Left hindlimb (tissue), 1 donor: ENCODE data around the gene PLPPR2.
A peak's percentile ranks its signal among the peaks of the same experiment; 100 is the strongest.
"Not testable (repeated sequence)": the region's sequence is repeated elsewhere in the genome, so short reads cannot be mapped to it uniquely, and the experiment has no call there.

Source experiments
- DNase-seq: peaks from one replicate; pipeline ENCODE4 v3.0.0-alpha.2; 2018

The PLPPR2 gene

GRCh38 chr19:11340099-11340467 lies 15.1 kb upstream of the PLPPR2 start:
- DNase-seq, result not testable (repeated sequence)

- DNase-seq, result no peak
Observed at GRCh38 chr19:11342429-11342828, 12.8 kb upstream of the PLPPR2 start.

- DNase-seq, result no peak
Observed at GRCh38 chr19:11345122-11345803, 10.0 kb upstream of the PLPPR2 start.

GRCh38 chr19:11346104-11346940 lies 8.9 kb upstream of the PLPPR2 start, which contains the start of the genes CCDC159 and TMEM205:
CCDC159 (plus strand) TSS chr19:11346519; CDS start chr19:11346607, 88 bp downstream.
TMEM205 (minus strand) TSS chr19:11346268; CDS start chr19:11345619, 649 bp downstream.
- peak; percentile 98 for DNase-seq

GRCh38 chr19:11347546-11348039 lies 7.6 kb upstream of the PLPPR2 start:
- DNase-seq, result no peak

GRCh38 chr19:11349171-11349570 lies 6.1 kb upstream of the PLPPR2 start:
- no peak for DNase-seq

DNA sequence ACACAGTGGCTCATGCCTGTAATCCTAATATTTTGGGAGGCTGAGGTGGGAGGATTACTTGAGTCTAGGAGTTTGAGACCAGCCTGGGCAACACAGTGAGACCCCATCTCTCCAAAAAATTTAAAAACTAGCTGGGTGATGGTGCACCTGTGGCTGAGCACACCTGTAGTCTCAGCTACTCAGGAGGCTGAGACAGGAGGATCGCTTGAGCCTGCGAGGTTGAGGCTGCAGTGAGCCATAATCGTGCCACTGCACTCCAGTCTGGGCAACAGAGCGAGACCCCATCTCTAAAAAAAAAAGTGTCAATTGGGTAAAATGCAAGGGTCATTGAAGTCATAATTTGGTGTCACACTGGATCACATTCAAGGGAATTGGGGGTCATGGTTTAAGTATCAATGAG lies 1.1 kb upstream of the PLPPR2 start:
- DNase-seq, result not testable (repeated sequence)

DNA sequence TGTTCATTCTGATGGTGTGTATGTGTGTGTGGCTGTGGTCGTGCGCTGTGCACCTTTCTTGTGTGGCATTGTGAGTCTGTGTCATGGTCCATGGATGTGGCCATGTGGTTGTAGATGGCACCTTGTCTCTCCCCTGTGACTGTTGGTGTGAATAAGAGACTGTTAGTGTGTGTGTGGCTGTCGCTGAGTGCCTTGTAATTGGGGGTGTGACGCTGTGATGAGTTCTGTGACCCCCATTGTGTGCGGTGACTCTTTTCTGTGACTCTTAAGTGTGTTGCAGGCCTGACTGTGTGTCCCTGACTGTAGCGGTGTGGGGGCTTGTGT lies 804 bp downstream of the PLPPR2 start:
- DNase-seq, result no peak

DNA sequence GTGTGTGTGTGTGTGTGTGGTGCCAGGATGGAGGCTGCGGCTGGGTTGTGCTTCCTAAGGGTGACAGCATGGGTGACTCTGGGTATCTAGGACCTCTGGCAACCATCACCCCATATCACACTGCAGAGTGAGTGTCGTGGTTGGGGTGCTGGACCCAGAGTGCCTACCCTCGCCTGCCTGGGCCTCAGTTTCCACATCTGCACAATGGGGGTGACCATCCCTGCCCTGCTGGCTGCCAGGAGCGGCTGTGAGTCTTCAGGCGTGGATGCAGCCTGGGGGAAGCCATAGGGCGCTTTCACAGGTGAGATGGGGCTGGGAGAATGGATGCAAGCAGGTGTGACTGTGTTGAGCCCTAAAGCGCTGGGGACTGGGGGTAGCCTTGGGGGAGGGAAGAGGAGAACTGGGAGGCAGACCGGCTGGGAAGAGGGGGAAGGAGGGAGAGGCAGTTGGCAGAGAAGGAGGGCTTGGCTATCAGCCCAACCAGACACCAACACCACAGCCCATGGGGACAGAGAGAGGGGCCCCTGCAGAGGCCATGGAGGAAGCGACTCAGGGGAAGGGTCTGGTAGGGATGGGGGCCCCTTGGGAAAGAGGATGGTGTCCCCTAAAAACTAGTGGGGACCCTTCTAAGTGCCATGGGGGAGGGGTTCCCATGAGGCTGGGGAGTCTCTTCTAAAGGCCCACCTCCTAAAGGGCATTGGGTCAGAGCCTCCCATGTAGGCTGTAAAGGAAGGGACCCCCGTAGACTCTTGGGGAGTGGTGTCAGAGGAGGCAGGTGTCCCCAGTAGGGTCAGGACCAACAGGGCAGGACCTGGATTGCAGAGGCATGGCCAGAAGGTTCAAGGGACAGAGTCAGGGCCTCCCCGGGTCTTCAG lies 1.7 kb downstream of the PLPPR2 start:
- no peak for DNase-seq

DNA sequence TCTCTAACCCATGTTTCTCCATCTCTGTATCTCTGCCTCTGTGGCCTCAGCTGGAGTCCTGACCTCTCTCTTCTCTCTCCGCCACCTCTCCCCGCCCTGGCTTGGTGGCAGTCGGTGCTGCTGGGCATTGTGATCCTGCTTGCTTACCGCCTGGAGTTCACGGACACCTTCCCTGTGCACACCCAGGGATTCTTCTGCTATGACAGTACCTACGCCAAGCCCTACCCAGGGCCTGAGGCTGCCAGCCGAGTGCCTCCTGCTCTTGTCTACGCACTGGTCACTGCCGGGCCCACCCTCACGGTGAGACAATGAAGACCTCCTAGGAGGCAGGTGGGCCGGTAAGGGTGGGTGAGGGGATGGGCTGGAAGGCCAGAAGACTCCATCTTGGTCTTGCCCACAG lies 4.2 kb downstream of the PLPPR2 start:
- DNase-seq, result no peak

GRCh38 chr19:11361037-11361770 lies 6.0 kb downstream of the PLPPR2 start:
- DNase-seq, result peak; percentile 39

GRCh38 chr19:11361771-11362731 lies 6.8 kb downstream of the PLPPR2 start:
- DNase-seq, result no peak

GRCh38 chr19:11363881-11364280 lies 8.6 kb downstream of the PLPPR2 start:
- no peak for DNase-seq

GRCh38 chr19:11364296-11364904 lies 9.2 kb downstream of the PLPPR2 start:
- no peak for DNase-seq

- no peak for DNase-seq
Observed at GRCh38 chr19:11364935-11365334, 9.7 kb downstream of the PLPPR2 start.

GRCh38 chr19:11365557-11366117 lies 10.4 kb downstream of the PLPPR2 start:
- no peak for DNase-seq

GRCh38 chr19:11367528-11367927 lies 12.3 kb downstream of the PLPPR2 start:
- no peak for DNase-seq

DNA sequence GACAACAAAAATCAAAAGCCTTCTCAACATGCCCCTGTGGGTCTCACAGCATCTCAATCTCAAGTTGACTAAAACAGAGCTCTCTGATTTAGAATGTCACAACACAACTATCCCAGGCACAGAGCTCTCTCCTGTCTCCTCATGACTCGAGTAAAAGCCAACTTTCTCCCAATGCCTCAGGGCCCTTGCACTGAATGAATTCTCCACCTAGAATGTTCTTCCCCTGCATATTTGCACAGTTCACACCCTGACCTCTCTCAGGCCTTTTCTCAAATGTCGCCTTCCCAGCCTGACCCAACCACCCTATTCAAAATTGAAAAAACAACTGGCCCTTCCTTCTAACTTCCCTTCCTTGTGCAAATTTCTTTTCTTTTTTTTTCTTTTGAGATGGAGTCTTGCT lies 15.5 kb downstream of the PLPPR2 start:
- DNase-seq, result no peak

- no peak for DNase-seq
Observed at GRCh38 chr19:11373166-11373884, 18.1 kb downstream of the PLPPR2 start.
